Middle frontal gyrus (tissue), 1 donor: ENCODE data around the gene CUBN.

Source experiments
- DNase-seq: peaks from one replicate; pipeline ENCODE4 v3.0.0-alpha.2; 2015; ENCODE audit warnings: low spot score; ENCODE audit errors: extremely low spot score

The CUBN gene

GRCh38 chr10:16991011-16991410 lies 138.6 kb downstream of the CUBN start:
- no peak for DNase-seq

- DNase-seq: no peak
Measured at GRCh38 chr10:16989826-16990293, 139.8 kb downstream of the CUBN start.

- DNase-seq: no peak
Measured at GRCh38 chr10:16988900-16989299, 140.7 kb downstream of the CUBN start.

- no peak for DNase-seq
Measured at GRCh38 chr10:16987976-16988610, 141.5 kb downstream of the CUBN start.

- DNase-seq: no peak
Measured at GRCh38 chr10:16987206-16987621, 142.4 kb downstream of the CUBN start.

GRCh38 chr10:16986406-16987205 lies 143.0 kb downstream of the CUBN start:
- DNase-seq: no peak

GRCh38 chr10:16986082-16986405 lies 143.6 kb downstream of the CUBN start:
- no peak for DNase-seq

- no peak for DNase-seq
Measured at GRCh38 chr10:16984242-16984641, 145.4 kb downstream of the CUBN start.

GRCh38 chr10:16976803-16977202 lies 152.8 kb downstream of the CUBN start:
- no peak for DNase-seq

- no peak for DNase-seq
Measured at GRCh38 chr10:16975188-16975587, 154.4 kb downstream of the CUBN start.

- no peak for DNase-seq
Measured at GRCh38 chr10:16968416-16969041, 161.1 kb downstream of the CUBN start.

GRCh38 chr10:16967866-16968415 lies 161.7 kb downstream of the CUBN start:
- no peak for DNase-seq

GRCh38 chr10:16966991-16967865 lies 162.4 kb downstream of the CUBN start:
- no peak for DNase-seq

- DNase-seq: no peak
Measured at GRCh38 chr10:16965740-16966447, 163.7 kb downstream of the CUBN start.

GRCh38 chr10:16965344-16965616 lies 164.3 kb downstream of the CUBN start:
- no peak for DNase-seq

GRCh38 chr10:16964576-16965343 lies 164.9 kb downstream of the CUBN start:
- DNase-seq: no peak

- DNase-seq: no peak
Measured at GRCh38 chr10:16960551-16960950, 169.1 kb downstream of the CUBN start.

GRCh38 chr10:16957038-16957437 lies 172.6 kb downstream of the CUBN start:
- DNase-seq: no peak

GRCh38 chr10:16954280-16955030 lies 175.2 kb downstream of the CUBN start:
- no peak for DNase-seq
